NCI-H524 treated with DMSO at 0.1 percent for 48 hours (cell line): ENCODE data around the gene ST3GAL3.
"Not testable (repeated sequence)": the region's sequence is repeated elsewhere in the genome, so short reads cannot be mapped to it uniquely, and the experiment has no call there.

Source experiments
- DNase-seq: peaks from one replicate; lab custom pipeline; 2025; lab: John Stamatoyannopoulos, UW

Gene ST3GAL3

DNA sequence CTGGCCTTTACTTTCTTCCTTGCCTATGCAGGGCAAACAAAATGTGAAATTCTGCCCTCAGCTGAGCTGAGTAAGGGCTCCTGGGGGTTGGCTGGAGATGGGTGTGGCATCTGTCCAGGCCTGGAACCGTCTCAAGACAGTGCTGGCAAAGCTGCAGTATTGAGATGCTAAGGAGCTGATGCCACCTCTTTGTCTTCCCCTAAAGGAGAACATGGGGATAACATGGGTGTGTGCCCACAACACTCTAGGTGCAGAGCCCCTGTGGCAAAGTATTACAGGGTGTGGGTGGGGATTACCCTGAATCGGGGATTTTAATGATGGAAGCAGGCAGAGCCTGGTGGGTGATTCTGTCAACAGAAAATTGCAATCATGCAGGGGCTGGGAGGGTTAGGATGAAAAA is 2.5 kb upstream of the ST3GAL3 start:
- no peak for DNase-seq

DNA sequence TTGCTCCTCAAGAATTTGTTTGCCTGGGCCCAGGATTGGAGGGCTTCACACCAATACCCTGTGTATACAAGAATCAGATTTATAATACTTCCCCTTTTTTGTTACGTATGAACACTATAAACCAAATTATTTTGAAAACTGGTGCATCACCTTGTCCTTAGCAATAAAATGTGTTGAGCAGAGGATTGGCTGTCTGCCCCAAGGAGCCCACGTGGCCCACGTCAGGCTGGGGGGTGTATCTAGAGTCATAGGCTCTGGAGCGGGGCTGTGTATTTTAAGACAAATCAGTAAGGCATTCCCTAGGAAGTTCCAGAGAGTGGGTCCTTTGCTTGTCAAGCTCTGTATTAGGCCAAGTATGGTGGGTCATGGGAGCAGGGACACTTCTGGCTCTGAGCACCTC is 2.0 kb upstream of the ST3GAL3 start:
- no peak for DNase-seq

DNA sequence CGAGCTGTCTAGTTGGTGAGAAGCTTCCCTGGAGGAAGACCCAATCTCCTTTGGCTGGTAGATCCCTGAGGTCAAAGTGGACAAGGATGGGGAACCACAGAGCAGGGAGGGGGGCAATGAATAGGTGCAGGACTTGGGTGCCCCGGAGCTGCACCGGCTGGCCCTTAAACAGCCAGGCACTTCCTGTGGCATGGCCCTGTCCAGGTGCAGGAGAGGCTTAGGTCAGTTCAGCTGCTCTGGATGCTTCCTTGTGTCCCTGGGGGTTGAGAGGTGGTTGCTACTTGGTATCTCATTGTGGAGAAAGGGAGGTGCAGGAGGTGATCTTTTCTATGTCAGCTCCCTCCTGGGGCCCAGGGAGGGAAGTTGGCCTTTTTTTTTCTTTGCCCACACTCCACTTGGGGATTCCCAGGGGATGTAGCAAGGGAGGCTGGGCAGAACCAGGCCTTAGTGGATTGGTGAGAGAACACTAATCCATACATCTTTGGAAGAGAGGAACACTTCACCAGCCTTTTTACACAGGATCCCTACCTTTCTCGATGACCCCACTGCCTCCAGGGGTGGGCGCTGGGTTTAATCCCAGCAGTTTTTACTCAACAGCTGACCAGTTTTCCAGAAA is 1.2 kb upstream of the ST3GAL3 start:
- no peak for DNase-seq

DNA sequence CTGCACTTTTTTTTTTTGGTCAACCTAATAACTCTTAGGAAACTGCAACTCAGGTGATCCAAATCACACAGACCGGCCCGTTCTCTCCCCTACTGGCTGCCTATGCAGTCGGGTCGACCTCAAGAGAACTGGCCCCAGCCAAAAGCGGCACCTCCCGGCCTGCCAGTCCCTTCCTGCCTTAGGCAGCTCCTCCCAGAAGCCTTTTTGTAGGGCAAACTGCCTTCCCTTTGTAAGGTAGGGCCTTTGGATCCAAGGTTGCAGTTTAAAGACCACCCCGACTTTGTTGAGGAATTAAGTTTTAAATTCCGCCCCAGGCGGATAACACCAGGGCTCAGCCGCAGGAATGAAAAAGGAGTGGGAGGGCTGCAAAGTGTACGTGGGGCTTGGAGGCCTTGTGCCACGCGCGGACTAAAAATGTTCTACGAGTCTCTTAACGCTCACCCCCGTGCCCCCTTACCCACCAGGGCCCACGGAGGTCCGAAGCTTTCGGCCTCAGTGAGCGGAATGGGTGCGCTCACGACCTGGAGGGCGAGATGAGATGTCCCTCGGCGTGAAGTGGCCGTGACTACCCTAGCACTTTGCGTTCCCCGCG is 642 bp upstream of the ST3GAL3 start:
- no peak for DNase-seq

DNA sequence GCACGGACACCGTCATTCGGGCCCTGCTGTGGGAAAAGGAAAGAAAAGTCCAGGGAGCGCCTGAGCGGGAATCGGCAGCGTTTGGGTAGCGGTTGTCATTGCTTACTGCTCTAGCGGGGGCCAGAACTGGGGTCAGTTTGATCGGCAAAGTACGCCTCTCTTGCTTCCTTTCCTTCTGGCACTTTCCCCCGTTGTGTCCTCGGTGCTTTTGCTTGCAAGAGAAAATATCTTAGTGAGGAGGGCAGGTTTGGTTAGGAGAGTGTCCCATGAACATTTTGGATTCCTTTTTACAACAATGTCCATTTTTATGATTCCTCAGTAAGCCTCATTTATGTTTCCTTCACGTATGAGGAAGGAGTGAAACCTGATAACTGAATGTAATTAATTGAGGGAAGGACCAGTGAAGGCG is 670 bp downstream of the ST3GAL3 start:
- DNase-seq: no peak

DNA sequence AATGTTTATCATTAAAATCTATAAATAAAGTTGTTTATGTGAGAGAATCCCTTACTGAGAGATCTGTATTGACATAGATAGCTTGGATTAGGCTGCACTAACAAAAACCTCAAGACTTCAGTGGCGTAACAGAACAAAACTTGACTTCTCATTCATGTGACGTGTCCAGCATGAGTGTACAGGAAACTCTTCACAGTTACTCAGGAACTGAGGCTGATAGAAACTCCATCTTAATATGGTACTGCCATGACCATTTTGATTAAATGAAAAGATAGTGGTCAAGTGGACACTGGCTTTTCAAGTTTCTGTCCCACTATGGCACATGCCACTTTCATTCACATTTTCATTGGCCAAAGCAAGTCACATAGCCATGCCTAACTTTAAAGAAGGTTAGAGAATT is 3.7 kb downstream of the ST3GAL3 start:
- DNase-seq: no peak

DNA sequence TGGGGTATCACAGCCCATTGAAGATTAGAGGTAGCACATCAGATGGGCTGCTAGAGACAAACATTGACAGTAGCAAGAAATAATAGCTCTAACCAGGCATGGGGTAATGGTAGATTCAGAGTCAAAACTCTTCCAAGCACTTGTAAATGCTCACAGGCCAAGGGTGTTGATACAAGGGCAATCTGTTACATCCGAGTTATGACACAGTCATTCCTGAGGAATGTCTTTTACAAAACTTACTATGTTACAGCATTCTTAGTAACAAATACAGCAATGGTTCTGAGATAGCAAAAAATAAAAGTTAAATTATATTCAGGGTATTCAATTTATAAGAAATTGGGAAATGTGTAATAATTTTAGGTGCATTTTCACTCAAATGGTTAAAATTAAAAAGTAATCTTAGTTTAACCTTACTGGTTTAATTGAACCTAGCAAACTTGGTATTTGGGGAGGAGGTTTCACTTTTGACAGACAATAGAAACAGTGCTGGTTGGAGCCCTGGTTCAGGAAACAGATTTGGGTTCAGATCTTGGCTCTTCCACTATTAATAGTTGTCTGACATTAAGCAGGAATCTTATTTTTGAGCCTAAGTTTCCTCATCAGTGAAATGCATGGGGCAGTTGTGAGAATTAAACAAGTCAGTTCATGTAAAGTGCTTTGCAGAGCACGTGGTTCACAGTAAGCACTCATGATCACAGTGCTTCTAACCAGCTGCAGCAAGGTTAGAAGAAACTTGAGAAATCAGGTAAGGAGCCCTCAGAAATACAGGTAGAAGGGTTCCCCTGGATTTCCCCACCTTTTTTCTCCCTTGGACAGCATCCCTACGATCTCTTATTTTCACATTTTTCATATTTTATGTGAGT is 4.4 kb downstream of the ST3GAL3 start:
- DNase-seq: no peak

DNA sequence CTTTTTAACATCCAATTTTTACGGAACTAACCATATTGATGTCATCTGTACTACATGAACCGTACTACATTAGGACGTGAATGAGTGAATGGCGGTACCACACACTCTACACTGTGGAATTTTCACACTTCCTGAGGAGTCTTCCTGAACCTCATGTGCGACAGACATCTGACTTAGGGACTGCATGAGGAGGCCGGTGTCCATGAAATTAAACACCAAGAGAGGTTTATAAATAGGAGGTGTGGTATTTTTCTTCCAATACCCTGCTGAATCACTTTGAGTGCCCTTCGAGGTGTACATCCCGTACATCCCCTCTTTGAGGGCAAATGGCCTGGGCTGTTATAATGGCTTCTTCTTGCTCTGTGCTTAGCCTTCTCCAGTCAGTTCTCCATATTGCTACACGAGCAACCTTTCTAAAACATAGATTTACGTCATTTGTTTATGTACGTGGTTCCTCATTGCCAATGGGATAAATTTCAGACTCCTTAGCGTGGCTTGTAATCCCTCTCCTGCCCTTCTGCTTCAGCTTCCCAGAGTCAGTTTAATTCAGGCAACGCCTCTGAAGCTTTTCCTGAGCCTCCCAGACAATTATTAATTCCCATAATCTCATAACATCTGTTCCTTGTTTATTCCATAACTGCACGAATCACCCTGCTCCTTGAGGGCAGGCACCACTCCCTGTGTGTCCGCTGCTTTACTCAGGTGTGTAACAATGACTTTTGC is 9.4 kb downstream of the ST3GAL3 start:
- DNase-seq: peak; percentile 87

DNA sequence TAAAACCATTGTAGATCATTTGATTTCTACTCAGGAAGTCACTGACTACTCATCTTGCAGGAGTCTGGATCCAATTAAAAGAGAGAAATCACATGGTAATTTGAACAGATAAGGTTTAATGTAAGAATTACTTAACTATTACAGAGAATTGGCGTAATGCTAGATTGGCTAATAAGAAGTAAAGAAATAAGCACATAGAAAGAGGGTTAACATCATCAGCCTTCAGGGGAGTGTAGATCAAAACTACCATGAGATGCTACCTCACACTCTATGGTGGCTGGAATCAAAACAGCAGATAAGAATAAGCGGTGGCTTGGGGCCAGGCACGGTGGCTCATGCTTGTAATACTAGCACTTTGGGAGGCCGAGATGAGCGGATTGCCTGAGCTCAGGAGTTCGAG is 11.7 kb downstream of the ST3GAL3 start:
- DNase-seq: no peak

DNA sequence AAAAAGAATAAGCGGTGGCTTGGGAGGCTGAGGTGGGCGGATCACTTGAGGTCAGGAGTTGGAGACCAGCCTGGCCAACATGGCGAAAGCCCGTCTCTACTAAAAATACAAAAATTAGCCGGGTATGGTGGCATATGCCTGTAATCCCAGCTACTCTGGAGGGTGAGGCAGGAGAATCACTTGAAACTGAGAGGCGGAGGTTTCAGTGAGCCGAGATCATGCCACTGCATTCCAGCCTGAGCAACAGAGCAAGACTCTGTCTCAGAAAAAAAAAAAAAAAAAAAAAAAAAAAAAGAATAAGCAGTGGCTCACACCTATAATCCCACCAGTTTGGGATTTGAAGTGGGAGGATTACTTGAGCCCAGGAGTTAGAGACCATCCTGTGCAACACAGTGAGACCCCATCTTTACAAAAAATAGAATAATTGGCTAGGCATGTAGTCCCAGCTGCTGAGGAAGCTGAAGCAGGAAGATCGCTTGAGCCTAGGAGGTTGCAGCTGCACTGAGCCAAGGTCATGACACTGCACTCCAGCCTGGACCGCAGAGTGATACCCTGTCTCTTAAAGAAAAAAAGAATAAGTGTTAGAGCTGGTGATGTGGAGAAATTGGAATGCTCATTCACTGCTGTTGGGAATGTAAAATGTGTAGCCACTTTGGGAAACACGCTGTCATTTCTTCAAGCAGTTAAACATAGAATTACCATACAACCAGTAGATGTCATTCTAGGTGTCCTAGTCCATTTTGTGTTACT is 12.5 kb downstream of the ST3GAL3 start:
- DNase-seq: not testable (repeated sequence)

DNA sequence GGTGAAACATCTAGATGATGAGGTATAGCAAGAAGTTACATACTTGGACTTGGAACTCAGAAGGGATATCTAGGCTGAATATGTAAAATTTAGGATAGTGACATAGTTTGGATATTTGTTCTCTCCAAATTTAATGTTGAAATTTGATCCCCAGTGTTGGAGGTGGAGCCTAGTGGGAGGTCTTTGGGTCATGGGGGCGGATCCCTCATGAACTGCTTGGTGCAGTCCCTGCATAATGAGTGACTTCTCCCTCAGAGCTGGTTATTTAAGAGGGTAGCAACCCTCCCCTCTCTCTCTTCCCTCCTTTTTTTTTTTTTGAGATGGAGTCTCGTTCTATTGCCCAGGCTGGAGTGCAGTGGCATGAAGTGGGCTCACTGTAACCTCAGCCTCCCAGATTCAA is 15.5 kb downstream of the ST3GAL3 start:
- no peak for DNase-seq

DNA sequence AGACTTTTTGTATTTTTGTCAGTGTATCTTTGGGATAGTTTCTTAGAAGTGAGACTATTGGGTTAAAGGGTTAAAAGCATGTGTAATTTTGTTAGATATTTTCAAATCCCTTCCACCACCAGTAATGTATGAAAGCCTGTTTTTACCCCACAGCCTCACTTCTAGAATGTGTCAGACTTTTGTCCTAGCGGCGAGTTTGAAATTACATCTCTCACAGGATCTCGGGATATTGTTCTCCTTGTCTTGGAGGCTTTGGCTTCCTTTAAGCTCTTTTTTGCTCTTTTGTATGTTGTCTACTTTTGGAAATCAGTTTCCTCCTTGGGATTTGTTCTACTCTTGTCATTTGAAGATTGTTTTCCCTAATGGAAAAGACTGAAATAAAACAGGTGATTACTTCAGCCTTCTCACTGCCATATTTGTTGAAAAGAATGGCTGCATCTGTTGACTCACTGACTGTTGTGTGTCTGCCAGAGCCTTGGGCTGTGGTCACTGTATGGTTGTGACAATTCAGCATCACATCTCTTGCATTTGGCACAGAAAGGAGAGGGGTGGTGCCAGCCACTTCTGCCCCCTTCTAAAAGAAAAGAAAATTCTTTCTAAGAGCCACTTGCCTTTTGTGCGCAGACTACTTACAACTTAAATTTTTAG is 22.6 kb downstream of the ST3GAL3 start:
- no peak for DNase-seq

DNA sequence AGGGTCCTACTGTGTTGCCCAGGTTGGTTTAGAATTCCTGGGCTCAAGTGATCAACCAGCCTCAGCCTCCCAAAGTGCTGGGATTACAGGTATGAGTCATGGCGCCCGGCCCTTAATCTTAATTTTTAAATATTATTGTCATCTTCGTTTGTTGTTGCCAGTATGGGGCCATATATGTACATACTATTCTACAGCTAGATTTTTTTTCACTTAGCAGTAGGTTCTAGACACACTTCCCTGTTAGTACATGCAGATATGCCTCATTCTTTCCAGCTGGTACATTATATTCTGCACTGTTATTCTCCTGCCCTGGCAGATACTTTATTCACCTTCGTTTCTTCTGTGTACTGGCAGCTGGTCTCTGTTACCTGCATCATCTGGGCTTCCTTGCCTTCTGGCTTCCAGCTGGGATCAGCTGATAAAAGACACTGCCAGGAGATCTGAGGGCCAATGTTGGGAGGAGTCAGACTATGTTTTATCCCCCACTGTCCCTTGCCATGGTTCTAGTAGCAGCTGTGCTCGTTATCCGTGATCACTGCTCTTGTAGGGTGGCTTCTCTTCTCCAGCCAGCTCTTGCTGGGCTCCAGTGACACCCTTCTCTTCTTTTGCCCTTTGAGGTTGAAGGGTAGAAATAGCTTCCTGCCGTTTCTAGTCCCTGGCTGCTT is 24.7 kb downstream of the ST3GAL3 start:
- no peak for DNase-seq

DNA sequence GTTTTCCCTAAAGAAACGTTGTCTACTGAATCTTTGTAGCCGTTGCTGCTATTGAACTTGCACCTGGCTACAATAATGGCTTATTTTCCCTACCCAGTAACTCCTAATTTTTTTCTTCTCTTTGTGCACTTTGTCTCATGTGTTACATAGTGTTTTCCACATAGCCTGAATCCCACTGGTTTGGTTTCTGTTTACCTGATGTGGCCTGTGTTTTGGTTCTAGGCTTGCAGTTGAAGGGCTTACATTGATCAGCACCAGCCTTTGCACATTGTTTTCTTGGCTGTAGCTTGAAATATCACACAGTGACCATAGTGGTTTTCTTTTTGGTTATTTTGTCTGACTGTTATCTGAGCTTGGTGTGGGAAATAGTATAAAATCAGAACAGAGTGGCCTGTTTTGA is 29.5 kb downstream of the ST3GAL3 start:
- no peak for DNase-seq

DNA sequence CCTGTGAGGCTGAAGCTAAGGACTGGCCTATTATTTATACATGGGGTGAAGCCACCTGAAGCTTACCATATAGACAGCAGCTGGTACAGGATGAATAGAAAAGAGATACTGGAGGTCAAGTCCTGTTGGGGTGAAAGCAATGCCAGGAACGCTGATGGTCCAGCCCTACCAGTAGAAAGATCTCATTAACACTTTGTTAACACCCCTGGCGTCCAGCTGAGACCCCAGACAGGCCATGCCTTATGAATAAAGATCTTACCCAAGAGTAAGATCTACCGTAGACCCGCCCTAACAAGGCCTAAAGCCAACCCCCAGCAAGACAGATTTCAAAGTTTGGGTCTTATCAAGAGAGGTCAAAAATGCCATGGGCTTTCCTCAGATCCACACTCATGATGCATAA is 34.7 kb downstream of the ST3GAL3 start:
- no peak for DNase-seq

DNA sequence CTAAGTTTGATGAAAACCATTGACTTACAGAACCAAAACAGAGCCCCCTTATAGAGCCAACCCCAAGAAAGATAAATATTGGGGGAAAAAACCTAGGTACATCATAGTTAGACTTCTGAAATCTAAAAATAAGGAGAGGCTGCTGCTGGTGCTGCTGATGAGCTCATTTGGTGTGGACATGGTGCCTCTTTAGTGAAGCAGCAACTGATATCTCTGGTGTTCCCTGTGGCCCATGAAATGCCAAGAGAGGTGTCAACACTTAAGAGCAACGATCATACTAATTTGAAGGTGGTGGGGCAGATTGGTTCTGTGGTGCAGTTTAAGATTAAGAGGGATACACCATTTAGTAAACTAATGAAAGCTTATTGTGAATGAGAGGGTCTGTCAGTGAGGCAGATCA is 35.9 kb downstream of the ST3GAL3 start:
- no peak for DNase-seq

DNA sequence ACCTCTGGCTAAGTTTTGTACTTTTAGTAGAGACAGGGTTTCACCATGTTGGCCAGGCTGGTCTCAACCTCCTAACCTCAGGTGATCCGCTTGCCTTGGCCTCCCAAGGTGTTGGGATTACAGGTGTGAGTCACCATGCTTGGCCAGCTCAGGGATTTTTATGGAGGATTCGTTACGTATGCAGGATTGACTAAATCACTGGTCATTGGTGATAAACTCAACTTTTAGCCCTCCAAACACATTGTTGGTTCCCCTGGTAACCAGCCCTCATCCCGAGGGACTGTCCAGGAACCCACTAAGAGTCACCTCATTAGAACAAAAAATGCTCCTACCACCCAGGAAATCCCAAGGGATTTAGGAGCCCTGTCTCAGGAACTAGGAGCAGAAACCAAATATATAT is 40.4 kb downstream of the ST3GAL3 start:
- DNase-seq: no peak

DNA sequence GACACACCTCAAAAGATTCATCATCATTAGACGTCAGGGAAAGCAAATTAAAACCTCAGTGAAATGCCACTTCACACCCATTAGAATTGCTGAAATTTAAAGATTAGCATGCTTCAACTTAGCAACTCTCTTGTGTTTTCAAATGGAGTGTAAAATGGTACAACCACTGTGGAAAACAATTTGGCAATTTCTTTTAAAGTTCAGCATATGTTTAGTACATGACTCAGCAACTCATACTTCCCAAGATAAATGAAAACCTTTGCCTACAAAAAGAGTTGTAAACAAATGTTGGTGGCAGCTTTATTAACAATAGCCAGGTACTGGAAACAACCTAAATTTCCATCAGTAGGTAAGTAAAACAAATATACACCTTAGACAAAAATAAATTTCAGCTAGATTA is 42.7 kb downstream of the ST3GAL3 start:
- no peak for DNase-seq

DNA sequence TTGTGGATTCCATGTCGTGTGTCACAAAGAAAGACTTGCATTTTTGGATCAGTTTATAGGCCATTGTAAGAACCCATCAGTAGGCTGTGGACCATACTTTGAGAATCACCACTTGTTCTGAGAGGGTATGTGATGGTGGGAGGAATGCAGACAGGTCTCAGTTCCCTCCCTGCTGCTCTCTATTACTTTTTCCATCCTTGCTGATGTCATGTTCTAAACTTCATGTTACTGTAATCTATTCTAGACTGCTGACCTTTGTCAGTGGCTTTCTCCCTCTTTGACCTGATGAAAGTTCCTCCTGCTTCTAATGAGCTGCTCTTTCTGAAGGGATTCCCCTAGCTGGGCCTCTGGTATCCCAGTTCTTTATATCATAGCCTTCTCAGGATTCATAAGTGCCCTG is 46.1 kb downstream of the ST3GAL3 start:
- no peak for DNase-seq

DNA sequence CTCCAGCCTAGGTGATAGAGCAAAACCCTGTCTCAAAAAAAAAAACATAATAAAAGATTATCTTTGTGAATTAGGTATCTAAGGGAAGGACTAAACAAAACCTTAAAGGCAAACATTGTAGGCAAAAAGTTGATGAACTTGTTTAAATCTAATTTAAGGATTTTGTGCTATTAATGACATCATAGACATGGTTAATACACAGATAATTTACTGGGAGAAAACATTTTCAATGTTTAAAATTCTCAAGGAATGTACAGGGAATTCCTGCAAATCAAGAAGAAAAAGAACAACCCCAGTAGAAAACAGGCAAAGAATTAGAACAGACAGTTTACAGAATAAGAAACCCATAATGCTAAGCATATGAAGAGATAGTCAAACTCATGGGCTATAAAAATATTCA is 47.6 kb downstream of the ST3GAL3 start:
- no peak for DNase-seq
